Central memory CD8-positive, alpha-beta T cell (primary cell): ENCODE data around the gene MAFF.

Source experiments
- ATAC-seq: fragments of 150-1000 bp; cut with Tn5 transposase; replicated peaks from 2 replicates; pipeline ENCODE4 v1.10.0; 2022; ENCODE audit warnings: mild to moderate bottlenecking, moderate FRiP score, moderate number of reproducible peaks; ENCODE audit not compliant: poor library complexity, severe bottlenecking; ENCODE audit errors: extremely low read depth
- DNase-seq, 2 donors: peaks; one replicate each; pipeline ENCODE4 v3.0.0; 2021; ENCODE audit warnings: low spot score in 2 of 2
- H3K27ac Mint-ChIP-seq: one replicate; pipeline ENCODE4 v1.8.0; 2022; ENCODE audit warnings: low read depth, mild to moderate bottlenecking, moderate library complexity, mixed read lengths
- H3K27me3 Mint-ChIP-seq: one replicate; pipeline ENCODE4 v1.8.0; 2022; ENCODE audit warnings: mixed read lengths
- H3K36me3 Mint-ChIP-seq: one replicate; pipeline ENCODE4 v1.8.0; 2022; ENCODE audit warnings: mild to moderate bottlenecking, moderate library complexity, mixed read lengths; ENCODE audit not compliant: insufficient read depth
- H3K4me1 Mint-ChIP-seq: one replicate; pipeline ENCODE4 v1.8.0; 2022; ENCODE audit warnings: mixed read lengths
- H3K4me3 Mint-ChIP-seq: one replicate; pipeline ENCODE4 v1.8.0; 2022; ENCODE audit warnings: mild to moderate bottlenecking, moderate library complexity, mixed read lengths
- H3K9me3 Mint-ChIP-seq: one replicate; pipeline ENCODE4 v1.8.0; 2022; ENCODE audit warnings: mixed read lengths

Gene MAFF

DNA sequence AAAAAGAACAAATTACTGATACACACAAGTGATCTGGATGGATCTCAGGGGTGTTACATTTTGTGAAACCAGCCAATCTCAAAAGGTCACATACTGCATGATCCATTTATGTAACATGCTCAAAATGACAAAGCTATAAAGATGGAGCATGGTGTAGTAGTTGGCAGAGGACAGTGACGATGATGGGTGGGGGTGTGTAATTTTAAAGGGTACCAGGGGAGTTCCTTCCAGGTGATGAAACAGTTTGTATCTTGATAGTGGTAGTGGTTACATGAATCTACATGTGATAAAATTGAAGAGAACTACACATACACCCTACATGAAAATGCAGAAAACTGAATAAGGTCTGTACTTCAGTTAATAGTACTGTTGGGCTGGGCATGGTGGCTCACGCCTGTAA lies 53.9 kb downstream of the MAFF start:
- peaks cover 5% of the 10 kb centered on the region for H3K36me3 Mint-ChIP-seq
- no peak for ATAC-seq
- H3K4me1 Mint-ChIP-seq, result peaks cover 13% of the 10 kb centered on the region
- no peak overlapping the region for H3K4me3 Mint-ChIP-seq
- DNase-seq, result no peak
- H3K27me3 Mint-ChIP-seq, result no peaks in the 10 kb centered on the region
- H3K27ac Mint-ChIP-seq, result no peak overlapping the region
- H3K9me3 Mint-ChIP-seq, result no peaks in the 10 kb centered on the region

DNA sequence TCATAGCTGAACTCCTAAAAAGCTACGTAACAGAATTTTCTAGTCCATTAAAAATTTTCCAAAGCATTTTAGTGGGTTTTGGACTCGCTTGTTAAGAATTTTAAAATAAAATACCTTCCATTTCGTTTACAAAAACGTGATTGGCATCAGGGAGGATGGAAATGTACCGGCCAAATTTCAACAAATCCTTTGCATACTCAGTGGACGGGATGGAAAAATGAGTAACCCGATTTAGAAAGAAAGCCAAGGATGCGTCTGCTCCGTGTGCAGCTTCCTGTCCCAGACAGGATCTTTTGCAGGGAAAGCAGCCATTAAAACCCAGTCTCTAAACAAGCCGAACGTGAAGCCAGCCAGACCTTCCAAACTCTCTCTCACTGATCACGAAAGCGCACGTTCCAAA lies 55.4 kb downstream of the MAFF start:
- DNase-seq, result no peak
- H3K36me3 Mint-ChIP-seq, result peaks cover 5% of the 10 kb centered on the region

DNA sequence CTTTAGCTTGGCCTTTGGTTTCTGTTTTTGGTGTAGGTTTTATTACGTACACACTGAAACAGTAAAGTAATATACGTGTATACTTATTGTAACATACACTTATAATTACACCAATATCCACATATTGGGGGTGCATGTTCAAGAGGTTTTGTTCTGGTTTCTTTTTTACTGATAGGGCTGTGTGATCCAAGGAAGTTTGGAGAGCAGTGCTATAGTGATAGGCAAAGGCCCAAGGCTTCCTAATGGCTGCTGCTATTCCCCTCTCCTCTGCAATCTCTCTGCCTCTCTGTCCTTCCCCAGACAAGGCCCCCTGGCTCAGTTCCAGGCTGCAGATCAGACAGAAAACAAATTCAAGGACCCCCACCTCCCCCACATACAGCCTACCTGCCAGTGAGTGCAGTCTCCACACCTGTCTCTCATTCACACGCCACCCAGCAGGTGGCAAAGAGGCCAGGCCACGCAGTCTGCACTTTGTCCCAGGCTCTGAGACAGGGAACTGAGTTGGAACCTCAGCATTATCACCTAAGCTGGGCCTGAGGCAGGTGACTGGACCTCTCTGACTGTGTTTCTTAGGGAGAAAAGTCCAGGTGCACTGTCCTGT lies 56.0 kb downstream of the MAFF start:
- Mint-ChIP-seq H3K27ac (no peak overlapping the region), H3K9me3 (no peaks in the 10 kb centered on the region), H3K36me3 (peaks cover 5% of the 10 kb centered on the region), H3K4me3 (no peak overlapping the region), H3K4me1 (peaks cover 26% of the 10 kb centered on the region), H3K27me3 (no peaks in the 10 kb centered on the region)
- no peak for DNase-seq
- ATAC-seq, result no peak

More for the DNA sequence above, 55.4 kb downstream of the MAFF start:
- no peak for ATAC-seq
- no peaks in the 10 kb centered on the region for H3K9me3 Mint-ChIP-seq
- H3K27ac Mint-ChIP-seq, result no peak overlapping the region
- no peaks in the 10 kb centered on the region for H3K27me3 Mint-ChIP-seq
- no peak overlapping the region for H3K4me3 Mint-ChIP-seq
- peaks cover 23% of the 10 kb centered on the region for H3K4me1 Mint-ChIP-seq

DNA sequence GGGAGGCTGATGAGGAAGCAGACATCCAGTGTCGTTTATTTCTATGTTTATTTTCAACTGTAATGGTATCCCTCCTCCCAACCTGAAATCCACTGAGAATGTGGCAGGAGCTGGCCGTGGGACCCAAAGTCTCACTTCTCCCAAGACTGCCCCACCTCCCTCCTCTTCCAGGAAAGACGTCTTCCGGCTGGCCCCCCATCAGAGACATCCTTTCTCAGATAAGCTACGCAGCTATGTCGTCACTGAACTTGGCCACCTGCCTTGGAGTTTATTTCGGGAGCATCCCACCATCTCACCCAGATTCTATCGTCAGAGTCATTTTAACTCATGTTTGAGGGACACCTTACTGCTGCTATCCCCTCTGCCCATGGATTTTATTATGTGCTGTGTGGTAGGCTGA lies 57.1 kb downstream of the MAFF start:
- no peak overlapping the region for H3K4me3 Mint-ChIP-seq

DNA sequence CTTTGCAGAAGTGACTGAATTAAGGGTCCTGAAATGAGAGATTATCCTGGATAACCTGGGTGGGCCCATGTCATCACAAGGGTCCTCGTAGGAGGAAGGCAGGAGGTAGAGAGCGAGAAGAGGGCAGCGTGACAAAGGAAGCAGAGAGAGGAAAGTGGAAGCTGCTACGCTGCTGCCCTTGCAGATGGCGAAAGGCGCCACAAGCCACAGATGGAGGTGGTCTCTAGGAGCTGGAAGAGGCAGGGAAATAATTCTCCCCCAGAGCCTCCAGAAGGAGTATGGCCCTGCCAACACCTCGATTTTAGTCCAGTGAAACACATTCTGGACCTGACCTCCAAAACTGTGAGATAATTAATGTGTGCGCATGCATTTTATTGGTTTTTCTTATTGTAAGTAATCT lies 57.6 kb downstream of the MAFF start:
- H3K4me1 Mint-ChIP-seq, result peaks cover 26% of the 10 kb centered on the region
- H3K4me3 Mint-ChIP-seq, result no peak overlapping the region
- DNase-seq (no peak), ATAC-seq (no peak)
- H3K36me3 Mint-ChIP-seq, result peaks cover 5% of the 10 kb centered on the region
- no peaks in the 10 kb centered on the region for H3K9me3 Mint-ChIP-seq
- H3K27me3 Mint-ChIP-seq, result no peaks in the 10 kb centered on the region
- H3K27ac Mint-ChIP-seq, result no peak overlapping the region

More for the DNA sequence above, 57.1 kb downstream of the MAFF start:
- peaks cover 26% of the 10 kb centered on the region for H3K4me1 Mint-ChIP-seq
- H3K27ac Mint-ChIP-seq, result no peak overlapping the region
- peaks cover 5% of the 10 kb centered on the region for H3K36me3 Mint-ChIP-seq
- H3K9me3 Mint-ChIP-seq, result no peaks in the 10 kb centered on the region
- ATAC-seq (no peak), DNase-seq (no peak)
- H3K27me3 Mint-ChIP-seq, result no peaks in the 10 kb centered on the region

DNA sequence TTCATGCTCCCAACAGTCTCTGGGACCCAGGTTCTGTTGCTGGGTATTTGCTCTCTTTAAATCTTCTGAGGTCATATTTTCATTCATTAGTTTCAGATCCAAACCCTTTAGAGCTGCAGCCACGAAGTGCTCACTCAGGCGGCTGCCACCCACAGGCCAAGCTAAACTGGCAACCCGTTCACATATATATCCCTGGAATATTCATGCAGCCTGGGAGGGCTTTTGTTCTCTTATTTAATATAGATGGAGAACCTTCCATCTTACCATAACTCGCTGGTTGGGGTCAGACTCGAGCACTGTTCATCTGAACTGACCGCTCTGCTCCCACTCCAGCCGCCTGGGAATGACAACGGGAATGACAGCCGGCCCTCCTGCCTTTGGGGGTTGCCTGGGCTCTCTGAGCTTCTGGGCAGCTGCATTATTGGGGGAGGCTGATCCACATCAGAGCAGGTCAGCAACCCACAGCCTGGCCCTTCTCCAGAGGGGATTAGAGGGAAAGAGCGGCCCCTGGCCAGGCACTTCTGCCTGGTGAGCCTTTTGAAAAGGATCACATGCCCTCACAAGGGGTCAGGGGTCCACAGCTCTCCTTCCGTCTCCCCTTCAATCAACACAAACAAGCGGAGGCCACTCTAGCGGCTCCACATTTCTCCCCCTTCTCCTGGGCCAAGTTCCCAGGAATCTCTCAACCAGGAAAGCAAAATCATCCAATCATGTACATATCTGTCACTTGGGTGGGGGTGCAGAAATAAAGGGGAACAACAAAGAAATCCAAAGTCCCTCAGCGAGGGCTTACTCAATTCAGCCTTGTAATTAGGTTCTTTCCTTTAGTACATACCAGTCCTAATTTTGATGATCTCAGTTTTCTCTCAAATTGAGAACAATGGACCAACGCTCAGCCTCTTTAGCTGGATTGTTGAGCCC lies 59.2 kb downstream of the MAFF start:
- ATAC-seq (no peak), DNase-seq (no peak)
- Mint-ChIP-seq H3K27me3 (no peaks in the 10 kb centered on the region), H3K9me3 (no peaks in the 10 kb centered on the region), H3K4me1 (peaks cover 39% of the 10 kb centered on the region), H3K27ac (no peak overlapping the region), H3K4me3 (peak overlapping the region; percentile 23), H3K36me3 (peaks cover 5% of the 10 kb centered on the region)

DNA sequence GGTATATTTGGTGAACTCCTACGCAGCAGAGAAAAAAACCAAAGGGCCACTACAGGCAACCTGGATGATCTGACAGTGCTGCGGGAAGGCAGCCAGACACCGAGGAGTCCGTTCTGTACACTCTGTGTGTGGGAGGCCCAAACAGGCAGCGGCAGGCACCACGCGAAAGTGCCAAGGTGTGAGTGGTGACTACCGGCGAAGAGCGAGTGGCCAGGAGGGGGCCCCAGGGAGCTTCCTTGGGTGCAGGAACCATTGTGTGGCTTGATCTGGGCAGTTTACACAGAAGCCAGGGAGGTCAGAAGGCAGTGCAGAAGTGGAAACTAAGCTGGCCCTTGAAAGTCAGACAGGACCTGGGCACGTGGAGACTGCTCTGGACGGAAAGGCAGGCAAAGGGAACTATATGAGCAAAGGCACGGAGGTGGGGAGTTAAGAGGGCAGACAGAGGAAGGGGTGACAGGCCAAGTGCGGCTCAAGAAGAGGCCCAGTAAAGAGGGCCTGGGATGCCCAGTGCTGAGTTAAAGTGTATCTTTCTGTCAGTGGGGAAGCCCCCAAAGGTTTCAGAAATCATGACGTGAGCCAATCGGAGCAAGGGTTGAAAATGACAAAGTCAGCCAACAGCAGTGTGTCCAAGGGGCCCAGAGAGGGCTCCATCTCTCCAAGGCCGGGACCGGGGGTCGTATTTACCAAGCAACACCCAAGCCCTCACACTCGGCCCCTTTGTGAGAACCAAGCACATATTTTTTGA lies 60.4 kb downstream of the MAFF start:
- Mint-ChIP-seq H3K4me3 (peak overlapping the region; percentile 23), H3K27ac (peak overlapping the region; percentile 78), H3K4me1 (peaks cover 49% of the 10 kb centered on the region), H3K27me3 (no peaks in the 10 kb centered on the region), H3K9me3 (no peaks in the 10 kb centered on the region), H3K36me3 (peaks cover 5% of the 10 kb centered on the region)
- ATAC-seq, result peak; percentile 54
- DNase-seq, result peak in 1 of 2 donors; percentile 31

DNA sequence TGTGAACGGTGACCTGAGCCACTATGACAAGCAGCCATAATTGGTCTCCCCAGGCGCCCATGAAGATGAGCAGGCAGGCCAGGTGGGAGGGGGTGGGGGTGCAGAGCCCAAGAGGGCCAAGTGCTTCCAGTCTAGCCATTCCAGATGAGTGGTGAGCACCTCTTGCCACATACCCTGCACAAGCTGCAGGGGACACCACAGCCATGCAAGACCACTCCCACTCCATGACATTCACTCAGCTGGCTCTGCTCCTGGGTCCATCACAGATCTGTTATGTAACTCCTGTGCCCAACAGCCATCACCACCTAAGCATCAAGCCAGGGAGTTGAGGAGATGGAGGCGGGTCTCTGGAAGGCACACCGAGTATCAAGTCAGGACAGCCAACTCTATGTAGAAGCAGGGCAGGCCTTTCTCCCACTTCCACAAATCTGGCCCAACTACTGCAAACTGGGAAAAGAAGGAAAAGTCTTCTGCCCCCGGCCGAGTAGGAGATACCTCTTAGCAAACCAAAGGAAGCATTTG lies 62.6 kb downstream of the MAFF start:
- no peak overlapping the region for H3K27ac Mint-ChIP-seq
- H3K4me1 Mint-ChIP-seq, result peaks cover 58% of the 10 kb centered on the region
- peaks cover 5% of the 10 kb centered on the region for H3K36me3 Mint-ChIP-seq
- DNase-seq (no peak), ATAC-seq (no peak)
- H3K9me3 Mint-ChIP-seq, result no peaks in the 10 kb centered on the region
- no peak overlapping the region for H3K4me3 Mint-ChIP-seq
- H3K27me3 Mint-ChIP-seq, result no peaks in the 10 kb centered on the region
